Chondrocyte (in vitro differentiated cells): ENCODE measurements around the gene ANO9. TPM values are rescaled to one million over a fixed set of nuclear protein-coding genes. Genes with fewer than 3 reads are reported as not detected.
A peak's percentile ranks its signal among the peaks of the same experiment; 100 is the strongest.
"Not testable (repeated sequence)": the region's sequence is repeated elsewhere in the genome, so short reads cannot be mapped to it uniquely, and the experiment has no call there.

Source experiments
- DNase-seq: peaks from one replicate; pipeline ENCODE4 v3.0.0; 2021; ENCODE audit warnings: mixed read lengths, low spot score
- H3K27ac Mint-ChIP-seq: one replicate; pipeline ENCODE4 v1.8.0; 2021; ENCODE audit warnings: mild to moderate bottlenecking, moderate library complexity, mixed read lengths; ENCODE audit not compliant: unreplicated experiment
- H3K27me3 Mint-ChIP-seq: 2 replicates; pipeline ENCODE4 v1.8.0; 2021; ENCODE audit warnings: low read depth, mixed read lengths
- H3K36me3 Mint-ChIP-seq: 2 replicates; pipeline ENCODE4 v1.8.0; 2021; ENCODE audit warnings: low read depth, mixed read lengths
- H3K4me1 Mint-ChIP-seq: 2 replicates; pipeline ENCODE4 v1.8.0; 2021; ENCODE audit warnings: low read depth, mild to moderate bottlenecking, mixed read lengths
- H3K4me3 Mint-ChIP-seq: one replicate; pipeline ENCODE4 v1.8.0; 2021; ENCODE audit warnings: mild to moderate bottlenecking, moderate library complexity, mixed read lengths; ENCODE audit not compliant: unreplicated experiment
- H3K9me3 Mint-ChIP-seq: 2 replicates; pipeline ENCODE4 v1.8.0; 2021; ENCODE audit warnings: low read depth, mixed read lengths
- CTCF ChIP-seq: fragments of 200-600 bp; sonication (generic); IDR thresholded peaks from 2 replicates; pipeline ENCODE4 v1.5.0; 2021; ENCODE audit warnings: antibody characterized with exemption, mild to moderate bottlenecking, moderate library complexity
- total RNA-seq: library from RNA; stranded (reverse); gene quantifications from 3 replicates; pipeline ENCODE4 v1.2.1, GENCODE V29; 2021

Gene ANO9
- total RNA-seq, 1 donor from 2014 or later = not detected

GRCh38 chr11:428295-428694 is 13.5 kb downstream of the ANO9 start:
- peaks cover 8% of the 10 kb centered on the region for H3K9me3 Mint-ChIP-seq
- peaks cover 2% of the 10 kb centered on the region for H3K36me3 Mint-ChIP-seq
- no peak for DNase-seq
- no peak overlapping the region for H3K4me3 Mint-ChIP-seq
- H3K27ac Mint-ChIP-seq = no peak overlapping the region
- TF ChIP-seq CTCF = no peak
- H3K4me1 Mint-ChIP-seq = no peaks in the 10 kb centered on the region
- H3K27me3 Mint-ChIP-seq = peaks cover 22% of the 10 kb centered on the region

GRCh38 chr11:426851-427250 is 15.0 kb downstream of the ANO9 start:
- Mint-ChIP-seq H3K4me3 (no peak overlapping the region), H3K27ac (no peak overlapping the region), H3K36me3 (peaks cover 2% of the 10 kb centered on the region), H3K9me3 (peaks cover 8% of the 10 kb centered on the region), H3K27me3 (peaks cover 22% of the 10 kb centered on the region), H3K4me1 (no peaks in the 10 kb centered on the region)
- TF ChIP-seq CTCF = no peak
- no peak for DNase-seq

GRCh38 chr11:425301-425700 is 16.5 kb downstream of the ANO9 start:
- no peak overlapping the region for H3K4me3 Mint-ChIP-seq
- H3K27me3 Mint-ChIP-seq = peaks cover 22% of the 10 kb centered on the region
- no peak for DNase-seq
- H3K27ac Mint-ChIP-seq = no peak overlapping the region
- TF ChIP-seq CTCF = no peak
- peaks cover 8% of the 10 kb centered on the region for H3K9me3 Mint-ChIP-seq
- H3K36me3 Mint-ChIP-seq = peaks cover 2% of the 10 kb centered on the region
- H3K4me1 Mint-ChIP-seq = no peaks in the 10 kb centered on the region

GRCh38 chr11:424766-425165 is 17.0 kb downstream of the ANO9 start:
- peaks cover 22% of the 10 kb centered on the region for H3K27me3 Mint-ChIP-seq
- not testable (repeated sequence) for H3K4me3 Mint-ChIP-seq, H3K4me1 Mint-ChIP-seq, H3K9me3 Mint-ChIP-seq, H3K36me3 Mint-ChIP-seq, H3K27ac Mint-ChIP-seq
- peak; percentile 18 for DNase-seq

- H3K27me3 Mint-ChIP-seq = peaks cover 21% of the 10 kb centered on the region
- H3K36me3 Mint-ChIP-seq = peaks cover 2% of the 10 kb centered on the region
- H3K4me3 Mint-ChIP-seq = no peak overlapping the region
- no peak for TF ChIP-seq CTCF
- DNase-seq = peak; percentile 2
- no peak overlapping the region for H3K27ac Mint-ChIP-seq
- H3K4me1 Mint-ChIP-seq = no peaks in the 10 kb centered on the region
- H3K9me3 Mint-ChIP-seq = peaks cover 8% of the 10 kb centered on the region
Measured at GRCh38 chr11:424232-424631, 17.6 kb downstream of the ANO9 start.

DNA sequence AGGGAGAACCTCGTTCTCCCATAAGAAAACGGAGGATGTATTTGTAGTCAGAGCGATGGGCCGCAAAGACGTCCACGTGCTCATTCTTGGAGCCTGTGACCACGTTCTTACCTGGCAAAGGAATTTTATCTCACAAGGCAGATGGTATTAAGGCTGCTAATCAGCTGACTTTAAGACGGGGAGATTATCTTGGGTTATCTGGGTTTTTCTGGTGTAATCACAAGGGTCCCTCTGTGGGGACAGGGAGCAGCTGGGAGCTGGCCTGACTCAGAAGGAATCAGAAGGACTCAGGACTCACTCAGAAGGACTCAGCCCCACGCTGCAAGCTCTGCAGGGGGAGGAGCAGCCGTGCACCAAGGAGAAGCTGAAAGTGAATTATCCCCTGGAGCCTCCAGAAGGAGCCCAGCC is 19.6 kb downstream of the ANO9 start:
- Mint-ChIP-seq H3K9me3 (peaks cover 8% of the 10 kb centered on the region), H3K27me3 (peaks cover 11% of the 10 kb centered on the region), H3K36me3 (peaks cover 2% of the 10 kb centered on the region), H3K27ac (no peak overlapping the region), H3K4me3 (no peak overlapping the region), H3K4me1 (no peaks in the 10 kb centered on the region)
- TF ChIP-seq CTCF = no peak
- DNase-seq = peak; percentile 36
